A673 (cell line): ENCODE results near the gene INO80B.

ENCODE experiments used
- CTCF ChIP-seq: fragments of 300-800, 200-600 bp; sonication (generic); conservative IDR thresholded peaks from 2 replicates; pipeline ENCODE4 v1.5.1; 2017; ENCODE audit warnings: low read depth, mild to moderate bottlenecking, antibody characterized with exemption, low read length, moderate library complexity, mixed read lengths
- EZH2 ChIP-seq: fragments of 200-600 bp; sonication (generic); IDR thresholded peaks from 2 replicates; pipeline ENCODE4 v1.6.1; 2017; ENCODE audit warnings: borderline replicate concordance, low read depth, mild to moderate bottlenecking, mixed read lengths, antibody characterized with exemption, low read length; ENCODE audit not compliant: poor library complexity, severe bottlenecking

DNA sequence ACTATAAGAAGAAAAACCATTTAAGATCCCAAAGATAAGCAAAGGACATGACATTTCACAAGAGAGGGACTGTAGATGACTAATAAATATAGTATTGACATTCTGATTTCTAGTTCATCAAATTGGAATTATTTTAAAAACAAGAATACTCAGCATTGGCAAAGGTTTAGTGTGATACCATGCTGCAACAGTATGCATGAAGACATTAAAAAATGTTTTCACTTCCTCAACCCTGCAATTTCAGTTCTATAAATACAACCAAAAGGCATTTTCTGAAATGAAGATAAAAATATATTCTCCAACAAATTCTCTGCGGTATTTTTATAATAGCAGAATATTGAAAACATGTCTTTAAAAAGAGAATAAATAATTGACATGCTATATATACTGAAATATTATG, 35.5 kb upstream of the INO80B start:
- no peak for TF ChIP-seq CTCF
- TF ChIP-seq EZH2 = no peak
